GM19397 (cell line): ENCODE results near the gene TACR1.
"Not testable (repeated sequence)": the region's sequence is repeated elsewhere in the genome, so short reads cannot be mapped to it uniquely, and the experiment has no call there.

Experiments used
- ATAC-seq: cut with Tn5 transposase; IDR thresholded peaks from one replicate; pipeline ENCODE4 v1.9.1; 2021; ENCODE audit warnings: mild to moderate bottlenecking, moderate library complexity; ENCODE audit not compliant: unreplicated experiment

Gene TACR1, protein sequence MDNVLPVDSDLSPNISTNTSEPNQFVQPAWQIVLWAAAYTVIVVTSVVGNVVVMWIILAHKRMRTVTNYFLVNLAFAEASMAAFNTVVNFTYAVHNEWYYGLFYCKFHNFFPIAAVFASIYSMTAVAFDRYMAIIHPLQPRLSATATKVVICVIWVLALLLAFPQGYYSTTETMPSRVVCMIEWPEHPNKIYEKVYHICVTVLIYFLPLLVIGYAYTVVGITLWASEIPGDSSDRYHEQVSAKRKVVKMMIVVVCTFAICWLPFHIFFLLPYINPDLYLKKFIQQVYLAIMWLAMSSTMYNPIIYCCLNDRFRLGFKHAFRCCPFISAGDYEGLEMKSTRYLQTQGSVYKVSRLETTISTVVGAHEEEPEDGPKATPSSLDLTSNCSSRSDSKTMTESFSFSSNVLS

DNA sequence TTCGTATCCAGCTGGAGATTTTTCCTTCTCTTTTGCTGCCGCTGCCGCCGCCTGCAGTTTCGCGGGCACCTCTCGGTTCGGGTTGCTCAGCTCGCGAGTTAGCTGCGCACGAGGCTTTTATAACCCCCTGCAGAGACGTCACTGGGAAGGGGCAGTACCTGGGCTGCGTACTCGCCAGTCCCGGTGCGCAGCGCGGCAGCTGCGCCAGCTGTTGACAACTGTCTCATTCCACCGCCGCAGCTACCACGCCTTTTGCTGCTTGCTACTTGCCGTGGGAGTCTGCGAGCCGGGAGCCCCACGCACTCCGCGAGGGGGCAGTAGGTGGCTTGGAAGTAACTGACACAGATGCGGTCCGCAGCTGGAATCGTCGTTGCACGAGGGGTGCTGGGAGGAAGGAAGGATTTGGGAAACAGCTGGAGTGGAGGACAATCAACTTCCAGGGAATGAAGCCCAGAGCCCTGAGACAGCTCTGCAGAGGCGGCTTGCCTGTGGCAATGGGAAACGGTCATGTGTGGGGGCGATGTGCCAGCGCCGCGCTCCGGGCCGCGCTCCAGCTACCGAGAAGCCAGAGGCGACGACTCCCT, at the start of gene TACR1:
TACR1 (minus strand) TSS at position 93 of the 584 bp plus-strand sequence. CDS start 586 bp downstream, outside the sequence.
- peak; percentile 79 for ATAC-seq

GRCh38 chr2:75248581-75248980, 49.3 kb upstream of the TACR1 start:
- not testable (repeated sequence) for ATAC-seq

DNA sequence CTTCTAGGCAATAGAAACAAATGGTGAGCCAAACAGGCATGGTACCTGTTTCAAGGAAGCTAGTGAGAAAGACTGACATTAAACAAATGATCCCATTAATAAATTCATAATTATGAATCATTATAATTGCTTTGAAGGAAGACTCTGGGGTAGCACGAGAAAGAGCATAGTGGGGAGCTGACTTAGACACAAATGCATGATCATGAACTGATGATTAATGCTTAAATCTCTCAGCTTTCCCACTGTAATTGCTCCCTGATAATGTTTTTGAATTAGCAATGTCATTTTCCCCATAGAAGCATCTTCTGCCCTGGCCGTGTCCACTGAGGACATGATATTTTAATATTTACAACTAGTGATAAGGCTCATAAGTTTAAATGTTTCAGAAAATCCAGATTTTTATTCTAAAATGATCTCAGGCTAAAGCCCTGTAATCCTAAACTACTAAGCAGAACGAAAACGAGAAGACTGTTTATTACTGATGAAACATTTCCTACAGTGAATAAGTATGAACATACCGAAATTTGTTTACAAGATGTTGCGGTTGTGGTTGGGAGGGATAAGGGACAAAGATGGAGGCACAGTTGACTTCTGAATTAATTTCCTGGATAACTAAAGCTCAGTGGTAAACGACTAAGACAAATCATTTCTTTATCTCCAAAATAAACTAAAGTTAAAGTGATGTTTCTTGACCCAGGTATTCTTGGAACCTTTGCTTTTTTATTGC, 47.3 kb upstream of the TACR1 start:
- no peak for ATAC-seq

DNA sequence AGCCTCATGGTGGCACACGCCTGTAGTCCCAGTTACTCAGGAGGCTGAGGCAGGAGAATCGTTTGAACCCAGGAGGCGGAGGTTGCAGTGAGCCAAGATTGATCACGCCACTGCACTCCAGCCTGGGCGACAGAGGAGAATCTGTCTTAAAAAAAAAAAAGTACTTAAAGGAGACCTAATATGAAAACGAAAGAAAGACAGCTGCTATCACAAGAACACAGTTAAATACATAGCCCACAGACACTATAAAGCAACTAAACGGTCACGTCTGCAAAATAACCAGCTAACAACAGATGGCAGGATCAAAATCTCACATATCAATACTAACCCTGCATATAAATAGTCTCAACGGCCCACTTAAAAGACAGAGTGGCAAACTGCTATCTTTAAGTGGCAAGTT, 43.9 kb upstream of the TACR1 start:
- ATAC-seq, result no peak

DNA sequence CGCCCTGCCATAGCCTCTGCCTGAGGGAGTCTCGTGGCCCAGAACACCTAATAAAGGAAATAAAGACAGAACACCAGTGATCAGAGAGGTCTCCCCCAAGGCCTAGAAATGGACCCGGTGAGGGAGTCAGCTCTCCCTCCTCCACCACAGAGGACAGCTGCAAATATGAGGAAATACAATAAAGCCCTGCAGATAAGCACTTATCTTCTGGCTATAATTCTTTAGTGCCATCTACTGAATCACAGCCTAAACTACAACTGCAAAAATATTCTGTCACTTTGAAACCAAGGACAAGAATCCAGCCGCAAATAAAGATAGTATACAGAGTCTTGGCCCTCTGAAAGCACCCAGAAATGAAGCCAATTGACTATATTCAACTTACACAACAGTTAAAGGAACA, 42.4 kb upstream of the TACR1 start:
- ATAC-seq, result no peak

DNA sequence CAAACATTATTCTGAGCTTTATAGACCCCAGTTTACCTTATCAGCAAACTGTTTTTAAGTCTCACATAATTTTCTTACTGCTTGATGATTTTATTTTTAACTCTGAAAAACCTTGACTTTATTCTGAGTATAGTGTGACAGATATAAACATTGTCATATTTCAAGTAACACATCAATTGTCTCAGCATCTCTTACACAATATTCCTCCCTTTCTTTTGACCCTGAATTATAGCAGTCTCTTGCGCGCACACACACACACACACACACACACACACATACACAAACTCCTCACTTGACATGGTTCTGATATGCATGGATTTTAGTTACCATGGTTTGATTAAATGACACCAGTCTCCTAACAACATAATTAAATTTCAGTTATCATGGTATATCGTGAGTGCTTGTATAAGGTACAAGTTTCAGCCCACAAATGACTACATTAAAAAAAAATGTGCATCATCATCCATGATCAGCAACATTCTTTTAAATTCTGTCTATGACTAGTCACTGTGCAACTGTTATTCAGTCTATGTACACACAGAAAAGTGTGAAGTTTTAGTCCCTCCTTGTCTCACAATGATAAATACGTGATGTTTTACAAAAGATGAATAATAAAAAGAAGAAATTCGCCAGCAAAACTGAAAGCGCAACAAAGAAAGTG, 39.5 kb upstream of the TACR1 start:
- ATAC-seq, result no peak

- no peak for ATAC-seq
These were observed 38.0 kb upstream of the TACR1 start for GRCh38 chr2:75237296-75237695.

DNA sequence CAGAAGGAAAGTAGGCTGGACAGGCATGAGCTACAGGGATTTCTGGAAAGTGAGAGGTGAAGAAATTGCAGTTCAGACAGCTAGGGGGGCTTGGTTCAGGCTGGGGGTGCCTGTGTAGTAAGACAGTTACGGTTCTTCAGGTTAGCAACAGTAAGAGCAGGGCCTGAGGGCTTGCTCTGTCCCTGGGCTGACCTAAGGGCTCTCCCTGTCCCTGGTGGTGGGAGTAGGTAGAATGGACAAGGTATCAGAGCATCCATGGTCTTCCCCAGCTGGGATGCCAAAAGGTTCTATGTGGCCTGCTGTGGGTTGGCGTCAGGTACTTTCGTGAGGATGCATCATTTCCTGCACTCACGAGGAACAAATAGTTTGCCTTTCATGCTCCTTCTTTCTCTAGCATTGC, 34.6 kb upstream of the TACR1 start:
- no peak for ATAC-seq

DNA sequence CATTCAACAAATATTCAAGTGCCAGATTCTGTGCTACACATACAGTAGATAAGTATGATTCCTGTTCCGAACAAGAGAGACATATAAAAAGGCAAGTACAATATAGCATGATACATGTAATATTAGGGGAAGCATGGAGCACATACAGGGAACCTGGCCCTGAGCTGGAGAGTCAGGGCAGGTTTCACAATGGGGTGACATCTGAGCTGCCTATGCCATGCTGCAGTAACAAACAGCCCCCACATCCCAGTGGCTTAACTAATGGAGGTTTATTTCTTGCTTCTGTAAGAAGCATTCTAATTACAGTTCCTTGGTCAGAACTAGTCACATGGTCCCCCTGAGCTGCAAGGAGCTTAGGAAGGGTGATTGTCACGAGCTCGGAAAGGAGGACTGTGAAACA, 27.3 kb upstream of the TACR1 start:
- no peak for ATAC-seq

DNA sequence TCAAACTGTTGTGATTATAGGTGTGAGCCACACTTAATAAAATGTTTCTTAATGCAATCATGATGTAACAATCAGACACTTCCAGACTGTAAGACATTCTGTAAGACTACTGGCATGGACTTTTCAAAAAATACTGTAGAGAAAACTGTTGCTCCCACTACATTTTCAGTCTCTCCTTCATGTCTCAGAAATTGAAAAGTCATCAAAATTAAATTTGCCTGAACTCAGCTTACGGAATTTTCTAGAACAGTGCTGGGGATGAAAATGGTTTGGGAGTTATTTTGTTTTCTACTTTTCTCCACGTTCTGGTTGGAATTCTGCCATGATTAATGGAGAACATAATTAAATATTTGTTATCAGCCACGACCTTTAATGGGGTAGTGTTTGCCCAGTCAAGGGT, 26.8 kb upstream of the TACR1 start:
- no peak for ATAC-seq

DNA sequence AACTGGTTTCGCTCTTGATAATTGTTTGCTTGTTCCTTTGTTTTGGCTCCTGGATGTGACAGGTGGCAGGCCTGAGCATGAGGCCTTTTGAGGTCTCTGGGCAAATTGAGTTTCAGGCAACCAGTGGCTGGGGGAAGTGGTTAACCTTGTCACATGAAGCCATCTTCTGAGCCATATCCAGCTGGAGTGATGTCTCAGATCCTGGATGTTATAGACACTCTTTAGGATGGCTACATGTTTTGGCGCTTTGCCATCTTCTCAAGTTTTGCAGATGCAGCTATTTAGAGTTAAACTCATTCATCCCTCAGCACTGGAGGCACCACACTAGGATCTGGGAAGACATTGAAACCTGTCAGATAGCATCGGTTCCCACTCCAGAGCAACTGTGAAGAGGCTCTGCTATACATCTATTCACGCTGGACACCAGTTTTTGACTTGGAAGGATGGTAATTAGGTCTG, 25.3 kb upstream of the TACR1 start:
- no peak for ATAC-seq

- ATAC-seq, result no peak
These were observed 23.2 kb upstream of the TACR1 start for GRCh38 chr2:75222527-75222926.

- no peak for ATAC-seq
These were observed 22.5 kb upstream of the TACR1 start for GRCh38 chr2:75221862-75222261.

DNA sequence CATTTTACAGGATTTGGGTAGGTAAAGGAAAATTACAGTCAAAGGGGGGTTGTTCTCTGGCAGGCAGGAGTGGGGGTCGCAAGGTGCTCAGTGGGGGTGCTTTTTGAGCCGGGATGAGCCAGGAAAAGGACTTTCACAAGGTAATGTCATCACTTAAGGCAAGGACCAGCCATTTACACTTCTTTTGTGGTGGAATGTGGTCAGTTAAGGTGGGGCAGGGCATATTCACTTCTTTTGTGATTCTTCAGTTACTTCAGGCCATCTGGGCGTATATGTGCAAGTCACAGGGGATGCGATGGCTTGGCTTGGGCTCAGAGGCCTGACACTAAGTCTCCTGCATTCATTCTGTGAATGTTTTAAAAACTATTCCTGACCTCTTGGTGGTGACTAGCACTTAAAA, 19.9 kb upstream of the TACR1 start:
- ATAC-seq, result not testable (repeated sequence)

GRCh38 chr2:75211266-75211770, 12.0 kb upstream of the TACR1 start:
- no peak for ATAC-seq

- no peak for ATAC-seq
These were observed 11.1 kb upstream of the TACR1 start for GRCh38 chr2:75210409-75210808.

GRCh38 chr2:75208738-75209137, 9.4 kb upstream of the TACR1 start:
- no peak for ATAC-seq

DNA sequence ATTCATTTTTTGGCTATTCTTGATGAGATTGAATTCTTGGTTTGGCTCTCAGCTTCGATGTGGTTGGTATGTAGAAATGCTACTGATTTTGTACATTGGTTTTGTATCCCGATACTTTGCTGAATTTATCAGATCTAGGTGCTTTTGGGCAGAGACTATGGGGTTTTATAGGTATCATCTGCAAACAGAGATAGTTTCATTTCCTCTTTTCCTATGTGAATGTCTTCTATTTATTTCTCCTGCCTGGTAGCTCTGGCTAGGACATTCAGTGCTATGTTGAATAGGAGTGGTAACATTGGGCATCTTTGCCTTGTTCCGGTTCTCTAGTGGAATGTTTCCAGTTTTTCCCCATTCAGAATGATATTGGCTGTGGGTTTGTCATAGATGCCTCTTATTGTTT, 5.5 kb upstream of the TACR1 start:
- ATAC-seq, result no peak

DNA sequence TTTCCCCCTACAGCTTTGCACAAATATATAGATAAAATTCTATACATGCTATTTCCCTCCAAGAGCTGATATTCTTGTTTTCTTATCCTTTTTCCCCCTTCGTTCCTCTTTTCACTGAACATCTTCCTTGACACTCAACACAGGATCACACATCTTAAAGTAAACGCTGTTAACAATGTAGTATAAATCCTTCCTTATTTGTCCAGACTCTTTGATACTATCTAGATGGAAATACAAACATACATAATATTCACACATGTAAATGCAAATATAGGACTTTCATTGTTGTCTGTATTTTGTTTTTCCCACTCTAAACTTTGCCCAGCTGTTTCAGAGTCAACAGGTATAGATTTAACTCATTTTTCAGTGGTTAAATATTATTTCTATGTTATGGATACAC, 3.0 kb upstream of the TACR1 start:
- ATAC-seq, result no peak

DNA sequence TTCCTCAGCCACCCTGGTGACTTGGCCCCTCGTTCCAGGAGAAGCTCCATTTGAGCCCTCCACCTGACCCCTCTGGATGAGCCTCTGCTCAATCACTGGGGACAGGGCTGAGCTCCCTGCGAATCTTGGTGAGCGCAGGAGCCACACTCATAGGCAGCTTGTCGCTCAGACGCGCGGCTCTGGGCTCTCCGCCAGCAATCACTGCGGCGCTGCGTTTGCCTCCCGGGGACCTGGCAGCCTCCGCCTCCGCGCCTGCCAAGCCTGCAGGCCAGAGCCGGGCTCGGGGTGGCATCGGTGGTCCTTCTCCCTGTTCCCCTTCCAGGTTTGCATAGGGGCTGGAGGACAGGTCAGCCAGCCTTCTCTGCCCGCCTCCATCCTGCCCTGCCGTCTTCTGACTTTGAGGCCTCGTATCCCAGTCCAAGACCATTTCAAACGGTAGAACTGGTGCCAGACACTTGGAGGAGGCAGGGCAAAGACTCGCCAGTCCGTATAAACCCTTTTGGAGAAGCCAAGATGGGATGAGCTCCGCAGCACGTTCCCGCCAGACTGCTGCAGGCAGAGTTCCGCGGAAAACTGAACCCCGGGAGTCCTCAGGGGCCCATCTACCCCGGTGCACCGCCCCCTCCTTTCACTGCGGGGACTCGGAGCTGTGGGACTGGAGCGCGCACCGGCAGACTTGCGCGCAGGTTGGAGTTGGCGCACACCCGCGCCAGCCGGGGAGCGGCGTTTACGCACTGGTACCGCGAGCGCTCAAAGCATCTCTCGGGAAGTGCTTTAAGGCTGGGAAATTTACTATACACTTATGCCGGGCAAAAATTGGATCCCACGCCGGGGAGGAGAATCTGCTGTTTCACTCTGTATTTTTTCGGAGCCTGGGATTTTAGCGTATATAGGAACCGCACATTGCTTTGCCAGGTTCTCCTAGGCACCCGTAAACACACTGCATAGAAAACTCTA, 1.1 kb upstream of the TACR1 start:
- peak; percentile 30 for ATAC-seq
